Activated T-helper 1 cell treated with anti-CD3 and anti-CD28 coated beads, Interleukin-12 subunit alpha, Interleukin-12 subunit beta, Interleukin-2, Interleukin-4 antibody, amounts not matched to agents 30 ng/mL and 10 ng/mL and 1 ng/mL, durations not matched to agents 14 hours and 24 hours and 36 hours (primary cell): Measurements from ENCODE around the gene CD180. TPM values are rescaled to one million over a fixed set of nuclear protein-coding genes. Genes with fewer than 3 reads are reported as not detected.

Experiments
- DNase-seq: peaks from one replicate; pipeline ENCODE4 v3.0.0; 2021; ENCODE audit warnings: low spot score
- H3K27ac Mint-ChIP-seq: one replicate; pipeline ENCODE4 v1.8.0; 2021; ENCODE audit warnings: mild to moderate bottlenecking, mixed read lengths
- H3K27me3 Mint-ChIP-seq: one replicate; pipeline ENCODE4 v1.8.0; 2022; ENCODE audit warnings: mild to moderate bottlenecking, moderate library complexity, mixed read lengths; ENCODE audit not compliant: insufficient read depth
- H3K36me3 Mint-ChIP-seq: one replicate; pipeline ENCODE4 v1.8.0; 2021; ENCODE audit warnings: low read depth, mixed read lengths
- H3K4me1 Mint-ChIP-seq: one replicate; pipeline ENCODE4 v1.8.0; 2021; ENCODE audit warnings: low read depth, mixed read lengths
- H3K4me3 Mint-ChIP-seq: one replicate; pipeline ENCODE4 v1.8.0; 2021; ENCODE audit warnings: mild to moderate bottlenecking, moderate library complexity, mixed read lengths
- H3K9me3 Mint-ChIP-seq: one replicate; pipeline ENCODE4 v1.8.0; 2021; ENCODE audit warnings: mixed read lengths
- intact Hi-C: fragments of 100-400 bp; cut with micrococcal nuclease; formaldehyde crosslinking; loops from one replicate; pipeline ENCODE4 v1.15.1; 2024
- total RNA-seq: library from RNA; stranded (reverse); gene quantifications from 2 replicates; pipeline ENCODE4 v1.2.3, GENCODE V29; 2022

The CD180 gene
- total RNA-seq, 1 donor from 2014 or later: 1.4 TPM

DNA sequence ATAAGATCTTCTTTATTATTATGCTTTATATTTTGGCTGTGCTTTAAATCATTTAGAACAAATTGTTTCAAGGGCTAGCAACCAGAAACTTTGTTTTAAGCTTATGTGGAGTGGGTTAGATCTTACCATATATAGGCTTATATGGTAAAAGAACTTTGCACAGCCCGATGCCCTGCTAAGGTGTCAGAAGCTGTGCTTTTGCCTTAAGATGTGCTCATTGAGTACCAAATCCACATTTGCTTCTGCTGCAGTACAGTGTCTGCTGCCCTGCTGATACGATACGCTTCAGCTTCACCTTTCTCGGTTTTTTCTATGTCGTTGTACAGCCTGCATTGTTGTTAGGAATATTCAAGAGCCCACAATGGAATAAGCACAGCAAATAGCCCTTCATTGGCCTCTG lies 34.8 kb downstream of the CD180 start:
- intact Hi-C loops: no loop called here
- H3K4me3 Mint-ChIP-seq: peak overlapping the region; percentile 91
- H3K4me1 Mint-ChIP-seq: peaks cover 86% of the 10 kb centered on the region
- H3K27ac Mint-ChIP-seq: peak overlapping the region; percentile 94
- H3K9me3 Mint-ChIP-seq: no peaks in the 10 kb centered on the region
- no peaks in the 10 kb centered on the region for H3K27me3 Mint-ChIP-seq
- peaks cover 26% of the 10 kb centered on the region for H3K36me3 Mint-ChIP-seq
- no peak for DNase-seq

DNA sequence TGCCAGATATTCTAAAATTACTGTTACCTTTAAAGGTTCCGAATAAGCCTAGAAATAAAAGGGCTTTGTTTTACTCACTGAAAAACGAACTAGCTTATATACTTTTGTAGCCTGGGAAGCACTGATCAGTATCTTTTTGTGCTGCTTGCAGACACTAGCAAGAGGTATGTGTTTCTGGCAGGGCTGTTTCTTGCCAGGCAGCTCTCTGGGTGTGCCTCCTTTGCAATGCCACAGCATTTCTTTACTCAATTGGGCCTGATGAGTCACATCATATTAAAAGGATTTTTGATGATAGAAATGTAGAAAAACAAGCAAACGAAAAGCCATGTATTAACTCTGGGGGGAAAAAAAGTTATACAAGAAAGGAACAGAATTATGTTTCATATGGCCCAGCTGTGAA lies 35.6 kb downstream of the CD180 start:
- Mint-ChIP-seq H3K9me3 (no peaks in the 10 kb centered on the region), H3K4me1 (peaks cover 81% of the 10 kb centered on the region), H3K27me3 (no peaks in the 10 kb centered on the region), H3K27ac (peak overlapping the region; percentile 94), H3K36me3 (peaks cover 26% of the 10 kb centered on the region), H3K4me3 (peak overlapping the region; percentile 91)
- intact Hi-C loops: no loop called here
- peak; percentile 33 for DNase-seq

DNA sequence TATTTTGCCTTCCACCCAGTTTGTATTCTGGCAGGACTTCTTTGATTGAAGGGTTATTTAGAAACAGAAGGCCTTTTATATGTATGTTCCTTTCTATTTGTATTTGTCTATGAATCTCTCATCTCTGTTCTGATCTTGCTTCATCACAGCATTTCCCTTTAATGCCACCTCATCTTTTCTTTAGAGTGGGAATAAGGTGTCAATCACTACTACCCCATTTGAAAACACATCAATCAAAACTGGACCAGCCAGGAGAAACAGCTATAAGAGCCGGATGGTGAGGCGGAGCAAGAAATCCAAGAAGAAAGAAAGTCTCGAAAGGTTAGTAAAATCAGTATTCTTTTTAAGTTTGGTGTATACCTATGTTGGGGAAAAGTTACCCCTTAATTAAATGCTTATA lies 36.3 kb downstream of the CD180 start:
- Mint-ChIP-seq H3K4me1 (peaks cover 76% of the 10 kb centered on the region), H3K27ac (peak overlapping the region; percentile 94), H3K9me3 (no peaks in the 10 kb centered on the region), H3K4me3 (peak overlapping the region; percentile 77), H3K27me3 (no peaks in the 10 kb centered on the region), H3K36me3 (peaks cover 26% of the 10 kb centered on the region)
- DNase-seq: no peak
- intact Hi-C loops: no loop called here

DNA sequence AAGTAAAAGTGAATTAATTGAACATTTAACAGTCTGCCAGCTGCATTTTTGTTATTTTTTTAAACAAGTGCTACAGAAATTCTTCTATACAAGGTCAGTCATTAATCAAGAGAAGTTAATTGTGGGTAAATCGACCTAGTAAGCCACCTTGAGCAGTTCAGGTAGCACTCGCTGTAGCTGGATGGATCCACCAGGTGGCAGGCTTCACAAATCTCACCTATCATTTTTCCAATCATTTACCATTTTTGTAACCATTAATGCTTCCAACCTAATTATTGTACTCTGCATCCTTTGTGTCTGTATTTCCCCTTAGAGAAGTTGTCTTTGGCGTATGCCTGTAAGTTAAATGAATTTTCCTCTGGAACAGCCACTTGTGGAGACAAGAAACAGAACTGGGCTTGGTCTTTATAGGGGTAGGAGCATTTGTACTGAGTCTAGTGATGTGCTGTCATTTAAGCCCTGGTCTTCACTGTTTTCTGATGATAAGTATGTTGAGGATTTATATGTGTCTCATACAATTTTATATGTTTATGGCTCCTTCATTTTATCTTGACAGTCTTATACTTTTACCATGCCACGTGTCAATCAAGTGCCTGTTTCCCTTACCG lies 39.5 kb downstream of the CD180 start:
- peaks cover 17% of the 10 kb centered on the region for H3K36me3 Mint-ChIP-seq

DNA sequence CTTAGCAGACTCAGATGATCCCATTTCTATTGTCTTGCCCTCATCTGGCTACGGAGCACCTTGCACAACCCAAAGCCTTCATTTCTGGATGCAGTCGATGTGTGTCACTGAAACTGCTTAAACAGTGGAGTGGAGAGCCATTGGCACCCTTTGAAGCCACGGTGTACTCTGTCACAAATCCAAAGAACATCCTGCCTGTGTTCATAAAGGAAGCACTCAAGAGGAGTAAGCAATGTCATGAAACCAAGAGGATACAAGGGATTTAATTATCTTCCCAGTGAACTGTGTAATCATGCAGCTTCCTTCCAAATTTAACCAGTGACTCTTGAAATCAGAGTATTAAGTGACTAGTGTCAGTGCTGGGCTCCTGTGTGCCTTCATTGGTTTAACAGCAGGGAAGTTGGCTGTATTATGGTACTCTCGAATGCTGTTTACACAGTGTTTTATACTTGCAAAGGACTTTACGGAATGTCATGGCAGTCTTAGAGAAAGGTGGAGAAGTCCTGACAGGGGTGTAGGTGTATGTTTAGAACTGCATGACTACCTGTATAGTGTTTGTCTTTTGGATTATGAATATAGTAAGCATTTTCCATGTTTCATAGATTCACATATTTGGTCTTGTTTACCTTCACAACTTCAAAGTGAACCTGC lies 41.9 kb downstream of the CD180 start:
- H3K27ac Mint-ChIP-seq: no peak overlapping the region
- H3K36me3 Mint-ChIP-seq: peaks cover 28% of the 10 kb centered on the region
- intact Hi-C loops: no loop called here
- DNase-seq: no peak
- no peak overlapping the region for H3K4me3 Mint-ChIP-seq
- H3K4me1 Mint-ChIP-seq: peaks cover 31% of the 10 kb centered on the region
- H3K27me3 Mint-ChIP-seq: no peaks in the 10 kb centered on the region
- H3K9me3 Mint-ChIP-seq: no peaks in the 10 kb centered on the region

More for the DNA sequence above, 39.5 kb downstream of the CD180 start:
- H3K9me3 Mint-ChIP-seq: no peaks in the 10 kb centered on the region
- no peak for DNase-seq
- no peaks in the 10 kb centered on the region for H3K27me3 Mint-ChIP-seq
- H3K4me3 Mint-ChIP-seq: no peak overlapping the region
- intact Hi-C loops: loop anchor here (1.0 to 2.0 kb wide), 4 partner anchors 9 to 850 kb away; no protein-coding TSS in a partner anchor
- peaks cover 51% of the 10 kb centered on the region for H3K4me1 Mint-ChIP-seq
- H3K27ac Mint-ChIP-seq: peak overlapping the region; percentile 25

DNA sequence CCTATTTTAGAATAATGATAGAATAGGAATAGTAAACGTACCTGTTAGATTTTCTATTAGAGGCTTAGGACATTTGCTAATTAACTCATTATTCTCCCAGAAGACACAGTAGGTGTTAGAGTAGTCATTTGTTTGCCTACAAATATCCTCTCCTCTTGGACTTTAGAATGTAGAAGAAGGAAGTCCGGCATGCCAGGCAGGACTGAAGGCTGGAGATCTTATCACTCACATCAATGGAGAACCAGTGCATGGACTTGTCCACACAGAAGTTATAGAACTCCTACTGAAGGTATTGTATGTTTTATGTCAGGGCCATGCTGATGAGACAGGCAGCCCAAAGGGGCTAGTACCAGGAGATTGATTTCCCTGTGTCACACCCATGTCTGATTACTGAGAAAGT lies 43.3 kb downstream of the CD180 start:
- intact Hi-C loops: no loop called here
- no peak overlapping the region for H3K4me3 Mint-ChIP-seq
- peaks cover 35% of the 10 kb centered on the region for H3K36me3 Mint-ChIP-seq
- no peak for DNase-seq
- no peak overlapping the region for H3K27ac Mint-ChIP-seq
- H3K4me1 Mint-ChIP-seq: peaks cover 21% of the 10 kb centered on the region
- H3K27me3 Mint-ChIP-seq: no peaks in the 10 kb centered on the region
- H3K9me3 Mint-ChIP-seq: no peaks in the 10 kb centered on the region

DNA sequence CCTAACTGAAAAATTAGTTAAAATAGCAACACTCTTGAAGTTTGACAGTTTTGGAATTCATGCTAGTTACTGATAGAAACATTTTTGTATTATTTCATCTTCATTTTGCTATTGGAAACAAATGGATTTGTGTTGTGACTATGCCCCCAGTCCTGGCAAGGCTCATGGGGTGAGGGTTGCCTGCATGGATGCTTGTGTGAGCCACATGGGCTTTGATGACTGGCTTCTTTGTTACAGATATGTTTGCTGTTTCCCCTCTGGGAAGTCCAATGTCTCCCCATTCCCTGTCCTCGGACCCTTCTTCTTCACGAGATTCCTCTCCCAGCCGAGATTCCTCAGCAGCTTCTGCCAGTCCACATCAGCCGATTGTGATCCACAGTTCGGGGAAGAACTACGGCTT lies 44.2 kb downstream of the CD180 start:
- peaks cover 14% of the 10 kb centered on the region for H3K4me1 Mint-ChIP-seq
- no peaks in the 10 kb centered on the region for H3K9me3 Mint-ChIP-seq
- H3K27ac Mint-ChIP-seq: no peak overlapping the region
- no peak for DNase-seq
- no peaks in the 10 kb centered on the region for H3K27me3 Mint-ChIP-seq
- intact Hi-C loops: no loop called here
- peaks cover 36% of the 10 kb centered on the region for H3K36me3 Mint-ChIP-seq
- H3K4me3 Mint-ChIP-seq: no peak overlapping the region

DNA sequence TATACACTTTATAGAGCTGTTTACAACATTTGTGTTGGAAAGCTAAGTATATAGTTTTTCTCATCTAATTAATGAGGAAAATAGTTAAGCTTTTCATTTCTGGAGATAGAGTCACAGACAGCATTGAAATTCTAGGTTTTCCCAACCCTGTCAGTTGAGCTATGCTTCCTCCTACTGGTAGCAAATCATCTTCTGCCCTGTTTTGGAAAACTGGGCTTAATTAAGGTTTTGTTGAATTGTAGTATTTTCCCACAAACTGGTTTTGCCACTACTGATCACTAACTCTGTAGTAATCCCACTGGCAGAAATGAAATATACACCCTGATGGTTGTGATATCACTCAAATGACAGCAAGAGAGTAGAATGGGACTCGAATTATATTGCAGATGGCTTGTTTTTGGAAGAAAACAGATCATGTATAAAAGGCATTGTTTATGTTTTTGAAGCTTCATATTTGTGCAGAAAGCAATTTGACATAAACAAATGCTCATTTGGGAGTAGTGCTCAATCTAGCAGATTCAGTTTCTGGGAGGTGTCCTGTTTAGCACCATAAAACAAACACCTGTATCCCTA lies 46.6 kb downstream of the CD180 start:
- Mint-ChIP-seq H3K4me3 (no peak overlapping the region), H3K36me3 (peaks cover 52% of the 10 kb centered on the region), H3K9me3 (no peaks in the 10 kb centered on the region), H3K27ac (no peak overlapping the region), H3K27me3 (no peaks in the 10 kb centered on the region), H3K4me1 (peaks cover 9% of the 10 kb centered on the region)
- intact Hi-C loops: no loop called here
- no peak for DNase-seq

DNA sequence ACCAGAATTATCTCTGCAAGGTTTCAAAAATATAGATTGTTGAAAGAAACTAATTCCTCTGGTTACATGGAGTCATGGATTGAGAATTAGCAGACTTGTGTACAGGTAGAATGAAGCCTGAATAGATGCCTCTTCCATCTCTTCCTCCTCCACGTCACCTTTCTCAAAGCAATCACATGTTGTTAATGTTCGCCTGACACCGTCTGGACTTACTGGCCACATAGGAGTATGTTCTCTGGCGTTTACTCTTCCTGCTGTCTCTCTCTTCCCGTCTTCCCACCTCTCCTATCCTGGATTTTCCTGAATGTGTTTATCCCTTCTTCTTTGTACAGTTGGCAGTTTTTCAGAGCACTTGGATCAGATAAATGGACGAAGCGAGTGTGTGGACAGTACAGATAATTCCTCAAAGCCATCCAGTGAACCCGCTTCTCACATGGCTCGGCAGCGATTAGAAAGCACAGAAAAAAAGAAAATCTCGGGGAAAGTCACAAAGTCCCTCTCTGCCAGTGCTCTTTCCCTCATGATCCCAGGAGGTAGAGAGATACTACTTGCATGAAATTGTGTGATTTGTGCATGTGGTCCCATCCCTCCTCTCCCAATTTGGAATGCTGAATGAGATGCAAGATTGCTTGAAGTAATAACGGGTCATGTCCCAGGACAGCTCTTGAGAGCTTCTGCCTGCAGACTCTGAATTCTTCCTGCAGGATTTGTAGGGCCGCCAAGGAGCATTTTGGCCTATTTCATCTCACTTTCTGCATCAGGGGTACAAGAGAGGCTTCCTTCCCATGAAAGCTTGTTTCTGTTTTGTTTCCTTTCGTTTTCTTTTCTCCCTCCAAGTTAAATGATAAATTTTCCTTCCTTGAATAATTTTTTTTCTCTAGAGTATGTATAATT lies 47.3 kb downstream of the CD180 start:
- Mint-ChIP-seq H3K27me3 (no peaks in the 10 kb centered on the region), H3K27ac (no peak overlapping the region), H3K4me1 (peaks cover 5% of the 10 kb centered on the region), H3K9me3 (no peaks in the 10 kb centered on the region), H3K36me3 (peaks cover 53% of the 10 kb centered on the region), H3K4me3 (no peak overlapping the region)
- no peak for DNase-seq
- intact Hi-C loops: no loop called here

DNA sequence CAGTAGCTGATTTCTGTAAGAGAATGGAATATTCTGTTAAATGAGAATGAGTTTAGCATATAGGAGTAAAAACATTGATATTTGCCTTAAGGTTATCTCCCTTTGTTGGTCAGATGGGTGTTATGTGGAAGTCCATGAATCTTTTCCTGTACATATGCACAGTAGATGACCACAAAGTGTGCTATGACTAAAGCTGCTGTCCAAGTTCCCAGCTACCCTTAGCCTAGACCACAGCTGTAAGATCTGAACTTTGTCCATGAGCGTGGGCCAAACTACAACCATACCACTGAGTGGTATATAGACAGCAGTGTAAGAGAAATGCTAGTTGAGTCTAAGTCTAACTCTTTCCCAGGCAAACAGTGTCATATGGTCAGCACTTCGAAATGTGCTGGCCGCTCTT lies 48.8 kb downstream of the CD180 start:
- Mint-ChIP-seq H3K4me1 (peaks cover 5% of the 10 kb centered on the region), H3K27me3 (no peaks in the 10 kb centered on the region), H3K27ac (no peak overlapping the region), H3K9me3 (no peaks in the 10 kb centered on the region), H3K36me3 (peaks cover 53% of the 10 kb centered on the region), H3K4me3 (no peak overlapping the region)
- intact Hi-C loops: no loop called here
- no peak for DNase-seq

DNA sequence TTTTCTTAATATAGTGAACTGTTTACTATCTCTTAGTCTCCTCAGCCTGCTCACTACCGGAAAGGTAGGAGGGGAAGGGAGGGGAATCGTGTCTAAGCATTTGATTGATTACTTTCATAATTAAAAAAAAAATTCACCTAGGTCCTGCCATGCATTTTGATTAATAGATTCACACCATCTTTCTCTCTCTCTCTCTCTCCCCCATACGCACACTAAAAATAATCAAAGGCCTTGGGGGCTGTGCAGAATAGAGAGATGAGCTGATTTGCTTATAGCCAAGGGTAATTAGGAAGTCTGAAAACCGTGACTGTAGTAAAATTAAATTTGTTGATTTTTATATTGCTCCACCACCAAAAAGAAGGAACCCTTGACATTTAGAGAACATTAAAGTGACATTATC lies 49.6 kb downstream of the CD180 start:
- no peak for DNase-seq
- Mint-ChIP-seq H3K36me3 (peaks cover 57% of the 10 kb centered on the region), H3K4me1 (peaks cover 5% of the 10 kb centered on the region), H3K27ac (no peak overlapping the region), H3K27me3 (no peaks in the 10 kb centered on the region), H3K4me3 (no peak overlapping the region), H3K9me3 (no peaks in the 10 kb centered on the region)
- intact Hi-C loops: no loop called here

DNA sequence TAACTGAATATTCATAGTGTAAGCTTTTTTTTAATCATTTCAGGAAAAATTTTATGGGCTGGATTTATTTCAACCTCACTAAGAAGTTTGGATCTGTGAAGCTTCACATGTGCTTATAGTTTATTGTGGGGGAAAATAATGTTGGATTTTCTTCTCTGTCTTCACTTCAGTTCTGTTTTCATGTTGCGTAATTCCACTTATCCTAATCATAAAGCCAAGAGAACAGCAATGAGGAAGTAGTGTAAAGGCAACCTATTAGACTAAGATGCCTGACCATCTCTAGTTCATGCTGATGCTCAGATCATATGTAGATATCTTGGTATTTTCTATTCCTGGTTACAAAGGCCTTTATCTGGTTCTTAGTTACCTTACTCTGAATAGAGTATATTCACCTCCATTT lies 50.0 kb downstream of the CD180 start:
- Mint-ChIP-seq H3K36me3 (peaks cover 60% of the 10 kb centered on the region), H3K27ac (no peak overlapping the region), H3K4me1 (peaks cover 5% of the 10 kb centered on the region), H3K4me3 (no peak overlapping the region), H3K27me3 (no peaks in the 10 kb centered on the region), H3K9me3 (no peaks in the 10 kb centered on the region)
- no peak for DNase-seq
- intact Hi-C loops: no loop called here

DNA sequence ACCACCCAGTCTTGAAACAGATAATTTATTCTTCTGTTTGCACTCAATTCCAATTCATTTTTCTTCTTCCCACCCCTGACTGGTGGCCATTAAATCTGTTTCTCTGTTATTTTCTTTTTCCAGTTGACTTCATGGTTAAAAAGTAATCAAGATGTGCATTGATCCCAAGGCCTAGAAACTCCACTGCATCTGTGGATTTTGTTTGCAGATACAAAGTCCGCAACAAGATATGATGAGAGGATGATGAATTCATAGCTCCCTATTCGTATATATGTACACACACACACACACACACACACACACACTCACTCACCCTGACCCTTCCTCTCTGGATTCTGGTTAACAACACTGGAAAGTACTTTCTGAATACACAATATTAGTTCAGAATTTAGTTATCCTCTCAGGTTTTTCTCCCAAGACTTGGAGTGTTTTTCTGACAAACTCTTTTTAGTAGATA lies 52.4 kb downstream of the CD180 start:
- Mint-ChIP-seq H3K4me1 (no peaks in the 10 kb centered on the region), H3K27me3 (no peaks in the 10 kb centered on the region), H3K4me3 (no peak overlapping the region), H3K36me3 (peaks cover 56% of the 10 kb centered on the region), H3K9me3 (no peaks in the 10 kb centered on the region), H3K27ac (no peak overlapping the region)
- DNase-seq: no peak
- intact Hi-C loops: no loop called here
